Measurements from ENCODE around the gene WDR3. TPM values are rescaled to one million over a fixed set of nuclear protein-coding genes. Genes with fewer than 3 reads are reported as not detected.
A peak's percentile ranks its signal among the peaks of the same experiment; 100 is the strongest.

WDR3 gene
- total RNA-seq = 10 to 100 TPM; 12.1 to 15.4 (median 13.6) TPM

DNA sequence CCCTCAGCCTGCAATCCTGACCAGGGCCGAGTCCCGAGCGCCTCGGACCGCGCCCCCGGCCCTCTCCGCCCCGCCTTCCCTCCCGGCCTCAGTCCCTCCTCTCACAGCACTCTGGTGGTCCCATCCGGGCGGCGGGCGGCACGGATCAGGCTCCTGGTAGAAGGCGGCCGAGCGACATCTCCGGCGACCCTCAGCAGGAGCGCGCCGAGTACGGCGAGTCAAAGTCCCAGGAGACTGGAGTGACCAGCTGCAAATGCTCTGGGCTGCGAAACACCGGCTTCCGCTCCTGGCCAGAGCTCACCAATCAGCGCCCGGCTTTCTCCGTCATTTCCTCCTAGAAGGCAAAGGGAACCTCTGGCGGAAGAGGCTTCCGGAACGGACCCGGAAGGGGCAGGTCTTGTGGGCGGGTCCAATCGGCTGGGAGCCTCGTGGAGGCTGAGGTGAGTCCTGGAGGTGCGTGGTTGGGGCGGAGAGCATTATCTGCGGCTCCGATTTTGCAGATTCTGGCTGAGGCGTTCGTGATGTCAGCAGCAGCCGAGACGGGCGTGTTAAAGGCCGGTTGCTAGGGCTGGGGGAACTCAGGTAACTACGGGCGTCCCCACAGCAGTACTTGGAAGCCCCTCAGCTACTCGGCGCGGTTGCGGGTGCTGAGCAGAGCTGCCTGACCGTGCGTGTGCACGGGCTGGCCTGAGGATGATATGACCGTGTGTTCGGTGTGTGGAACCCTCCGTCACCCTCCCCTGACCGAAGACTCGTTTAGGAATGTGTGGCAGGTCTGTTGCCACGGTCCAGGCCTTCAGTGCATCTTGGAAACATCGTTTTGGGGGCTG, at the start of gene WDR3, which contains the start of gene GDAP2:
Gene WDR3, plus strand, starts transcription at position 397 of the 830 bp plus-strand sequence. CDS start 3,581 bp downstream, outside the sequence.
Gene GDAP2, minus strand, starts transcription at position 279 of the 830 bp plus-strand sequence. CDS start 9,264 bp downstream, outside the sequence.
- H3K27ac ChIP-seq = peak within 1 kb of the TSS; percentile 83 to 91
- DNase-seq (ENCODE audit: low spot score in 2 of 2) = peak; percentile 94
- H3K4me1 ChIP-seq = peaks cover 0 to 8% of the 10 kb centered on the region in 2 donors
- no peaks in the 10 kb centered on the region for H3K9me3 ChIP-seq
- H3K27me3 ChIP-seq = no peaks in the 10 kb centered on the region
- H3K4me3 ChIP-seq = peak within 1 kb of the TSS; percentile 65 to 88 (median 78)
- no peaks in the 10 kb centered on the region for H3K36me3 ChIP-seq
- intact Hi-C loops (cut with DNase I; ENCODE audit: low total_unique reads) = no loop called here
- TF ChIP-seq POLR2A (IDR thresholded peaks at IDR 0.05) (no peak), POLR2AphosphoS5 (IDR thresholded peaks at IDR 0.05) (peak; percentile 42 to 54 (median 44)), CTCF (IDR thresholded peaks at IDR 0.05) (no peak)

DNA sequence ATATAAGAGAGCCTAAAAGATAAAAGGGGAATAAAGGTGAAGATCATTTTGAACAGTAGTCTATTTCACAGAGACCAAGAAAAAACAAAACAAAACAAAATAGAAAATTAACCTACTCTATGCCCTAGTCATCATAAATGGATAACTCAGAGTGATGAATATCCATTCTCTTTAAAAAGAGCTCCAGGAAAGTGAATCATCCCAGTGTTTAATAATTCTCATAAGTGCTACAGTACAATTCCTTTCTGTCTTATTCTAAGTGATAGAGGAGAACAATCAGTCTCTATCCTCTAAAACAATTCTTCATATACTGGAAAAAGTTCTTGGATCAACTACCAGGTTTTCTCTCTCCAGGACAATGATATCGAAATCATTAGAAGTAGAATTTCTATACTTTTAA, 45.9 kb upstream of the WDR3 start:
- Histone ChIP-seq H3K27ac (no peak overlapping the region), H3K36me3 (peaks cover 6% of the 10 kb centered on the region)
- intact Hi-C loops (cut with DNase I; ENCODE audit: low total_unique reads) = no loop called here

DNA sequence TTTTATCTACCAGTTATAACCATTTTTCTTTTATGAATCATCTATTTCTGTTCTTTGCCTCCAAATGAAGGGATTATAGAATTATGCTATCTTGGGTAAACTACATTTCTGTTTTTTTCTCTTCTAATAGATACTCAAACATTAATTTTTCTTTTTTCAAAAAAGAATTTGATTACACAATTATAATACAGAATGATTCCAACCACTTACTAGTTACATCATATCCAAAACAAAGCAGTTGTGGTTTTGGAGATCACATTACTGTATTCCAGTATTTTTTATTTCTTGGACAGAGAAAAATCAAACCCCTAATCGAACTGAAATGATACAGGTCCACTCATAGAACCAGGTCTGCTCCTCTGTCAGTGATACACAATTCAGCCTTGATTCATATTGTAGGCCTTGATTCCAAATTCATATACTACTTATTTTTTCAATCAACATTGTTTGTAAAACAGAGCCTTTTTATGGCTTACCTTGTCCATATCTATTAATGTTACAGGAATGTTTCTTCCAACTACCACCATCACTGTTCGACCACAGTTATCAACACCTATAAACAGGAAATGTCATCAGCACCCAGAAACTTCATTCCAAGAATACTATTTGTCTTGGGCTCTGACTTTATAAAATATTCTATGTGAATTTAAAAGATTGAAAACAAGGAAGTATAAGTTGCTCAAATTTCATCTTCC, 43.3 kb upstream of the WDR3 start:
- Histone ChIP-seq H3K36me3 (peaks cover 6% of the 10 kb centered on the region), H3K9me3 (no peaks in the 10 kb centered on the region), H3K4me1 (no peaks in the 10 kb centered on the region), H3K27ac (no peak overlapping the region), H3K4me3 (no peak overlapping the region), H3K27me3 (no peaks in the 10 kb centered on the region)
- DNase-seq (ENCODE audit: low spot score in 2 of 2) = no peak
- TF ChIP-seq POLR2AphosphoS5 (IDR thresholded peaks at IDR 0.05) (no peak), POLR2A (IDR thresholded peaks at IDR 0.05) (no peak), CTCF (IDR thresholded peaks at IDR 0.05) (no peak)
- intact Hi-C loops (cut with DNase I; ENCODE audit: low total_unique reads) = no loop called here

More for the DNA sequence above, 45.9 kb upstream of the WDR3 start:
- no peak for DNase-seq (ENCODE audit: low spot score in 2 of 2)
- Histone ChIP-seq H3K4me1 (no peaks in the 10 kb centered on the region), H3K9me3 (no peaks in the 10 kb centered on the region), H3K4me3 (no peak overlapping the region), H3K27me3 (no peaks in the 10 kb centered on the region)
- TF ChIP-seq POLR2AphosphoS5 (IDR thresholded peaks at IDR 0.05) = no peak
- TF ChIP-seq CTCF (IDR thresholded peaks at IDR 0.05) = no peak
- no peak for TF ChIP-seq POLR2A (IDR thresholded peaks at IDR 0.05)

DNA sequence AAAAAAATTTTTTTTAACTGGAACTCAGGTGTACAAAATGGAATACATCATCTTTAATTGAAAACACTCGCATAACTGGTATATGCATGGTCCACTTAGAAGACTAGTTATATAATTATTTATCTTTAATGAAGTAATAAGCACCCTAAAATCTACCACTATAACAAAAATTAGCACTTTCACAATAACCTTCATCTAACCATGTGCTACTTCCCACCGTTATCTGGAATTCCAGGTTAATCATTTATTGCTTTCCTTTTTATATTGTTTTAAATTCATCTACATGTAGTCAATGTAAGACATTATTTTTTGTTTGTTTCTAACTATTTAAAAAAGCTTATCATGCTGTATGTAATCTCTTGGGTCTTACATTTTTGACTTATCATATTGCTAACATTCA, 39.1 kb upstream of the WDR3 start:
- TF ChIP-seq POLR2AphosphoS5 (IDR thresholded peaks at IDR 0.05) = no peak
- no peak for TF ChIP-seq CTCF (IDR thresholded peaks at IDR 0.05)
- no peak for TF ChIP-seq POLR2A (IDR thresholded peaks at IDR 0.05)
- Histone ChIP-seq H3K36me3 (no peaks in the 10 kb centered on the region), H3K27me3 (no peaks in the 10 kb centered on the region), H3K4me1 (no peaks in the 10 kb centered on the region), H3K4me3 (no peak overlapping the region), H3K27ac (no peak overlapping the region), H3K9me3 (no peaks in the 10 kb centered on the region)
- intact Hi-C loops (cut with DNase I; ENCODE audit: low total_unique reads) = no loop called here
- DNase-seq (ENCODE audit: low spot score in 2 of 2) = no peak

DNA sequence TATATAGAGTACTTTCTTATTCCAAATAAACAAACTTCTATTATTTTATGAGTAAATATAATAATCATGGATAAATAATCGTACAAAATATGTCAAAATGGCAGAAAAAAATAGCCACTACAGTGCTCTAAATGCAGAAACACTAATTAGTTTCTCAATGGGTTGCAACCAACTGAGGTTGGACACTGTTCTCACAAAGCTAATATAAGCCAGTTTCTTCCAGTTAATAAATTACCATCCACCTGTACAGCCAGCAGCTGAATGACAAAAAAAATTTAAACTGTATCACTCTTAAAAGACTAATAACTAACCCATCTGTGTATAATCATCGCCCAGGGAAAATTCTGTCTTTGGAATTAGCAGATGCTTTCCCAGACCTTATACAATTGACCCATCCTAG, 37.0 kb upstream of the WDR3 start:
- no peak for TF ChIP-seq CTCF (IDR thresholded peaks at IDR 0.05)
- Histone ChIP-seq H3K4me3 (no peak overlapping the region), H3K27me3 (no peaks in the 10 kb centered on the region), H3K27ac (no peak overlapping the region), H3K9me3 (no peaks in the 10 kb centered on the region), H3K4me1 (no peaks in the 10 kb centered on the region), H3K36me3 (peaks cover 4% of the 10 kb centered on the region)
- DNase-seq (ENCODE audit: low spot score in 2 of 2) = no peak
- intact Hi-C loops (cut with DNase I; ENCODE audit: low total_unique reads) = no loop called here

Measured in breast epithelium (tissue), 4 donors.